ENCODE results near the gene ARHGEF37.

ARHGEF37 gene

GRCh38 chr5:149616727-149617285, 35.5 kb downstream of the ARHGEF37 start:
- DNase-seq, result no peak
- in situ Hi-C loops (cut with MboI; ENCODE audit: low pct_unique_long_range_greater_than_20kb, low sequenced_read_pairs), result no loop called here

GRCh38 chr5:149617760-149618306, 36.5 kb downstream of the ARHGEF37 start:
- in situ Hi-C loops (cut with MboI; ENCODE audit: low pct_unique_long_range_greater_than_20kb, low sequenced_read_pairs), result no loop called here
- no peak for DNase-seq

GRCh38 chr5:149618581-149619248, 37.4 kb downstream of the ARHGEF37 start:
- in situ Hi-C loops (cut with MboI; ENCODE audit: low pct_unique_long_range_greater_than_20kb, low sequenced_read_pairs), result no loop called here
- DNase-seq, result peak; percentile 65

GRCh38 chr5:149621415-149622098, 40.3 kb downstream of the ARHGEF37 start:
- in situ Hi-C loops (cut with MboI; ENCODE audit: low pct_unique_long_range_greater_than_20kb, low sequenced_read_pairs), result no loop called here
- no peak for DNase-seq

GRCh38 chr5:149622466-149622865, 41.2 kb downstream of the ARHGEF37 start:
- in situ Hi-C loops (cut with MboI; ENCODE audit: low pct_unique_long_range_greater_than_20kb, low sequenced_read_pairs), result no loop called here
- no peak for DNase-seq

- no peak for DNase-seq
- in situ Hi-C loops (cut with MboI; ENCODE audit: low pct_unique_long_range_greater_than_20kb, low sequenced_read_pairs), result no loop called here
Observed at GRCh38 chr5:149623473-149623872, 42.2 kb downstream of the ARHGEF37 start.

- no peak for DNase-seq
- in situ Hi-C loops (cut with MboI; ENCODE audit: low pct_unique_long_range_greater_than_20kb, low sequenced_read_pairs), result no loop called here
Observed at GRCh38 chr5:149627070-149627469, 45.8 kb downstream of the ARHGEF37 start.

- DNase-seq, result no peak
- in situ Hi-C loops (cut with MboI; ENCODE audit: low pct_unique_long_range_greater_than_20kb, low sequenced_read_pairs), result no loop called here
Observed at GRCh38 chr5:149628221-149628620, 46.9 kb downstream of the ARHGEF37 start.

- in situ Hi-C loops (cut with MboI; ENCODE audit: low pct_unique_long_range_greater_than_20kb, low sequenced_read_pairs), result no loop called here
- no peak for DNase-seq
Observed at GRCh38 chr5:149628846-149629388, 47.6 kb downstream of the ARHGEF37 start.

- DNase-seq, result no peak
- in situ Hi-C loops (cut with MboI; ENCODE audit: low pct_unique_long_range_greater_than_20kb, low sequenced_read_pairs), result no loop called here
Observed at GRCh38 chr5:149629421-149629820, 48.1 kb downstream of the ARHGEF37 start.

- no peak for DNase-seq
- in situ Hi-C loops (cut with MboI; ENCODE audit: low pct_unique_long_range_greater_than_20kb, low sequenced_read_pairs), result loop anchor here (10.0 kb wide), 2 partner anchors 204 to 364 kb away; no protein-coding TSS in a partner anchor
Observed at GRCh38 chr5:149630337-149630736, 49.0 kb downstream of the ARHGEF37 start.

- in situ Hi-C loops (cut with MboI; ENCODE audit: low pct_unique_long_range_greater_than_20kb, low sequenced_read_pairs), result loop anchor here (10.0 kb wide), 2 partner anchors 203 to 363 kb away; no protein-coding TSS in a partner anchor
- DNase-seq, result no peak
Observed at GRCh38 chr5:149631506-149631905, 50.2 kb downstream of the ARHGEF37 start.

GRCh38 chr5:149632311-149633251, 51.3 kb downstream of the ARHGEF37 start:
- DNase-seq, result no peak
- in situ Hi-C loops (cut with MboI; ENCODE audit: low pct_unique_long_range_greater_than_20kb, low sequenced_read_pairs), result loop anchor here (10.0 kb wide), 2 partner anchors 202 to 362 kb away; no protein-coding TSS in a partner anchor

GRCh38 chr5:149633476-149634350, 52.4 kb downstream of the ARHGEF37 start:
- in situ Hi-C loops (cut with MboI; ENCODE audit: low pct_unique_long_range_greater_than_20kb, low sequenced_read_pairs), result loop anchor here (10.0 kb wide), 2 partner anchors 201 to 361 kb away; no protein-coding TSS in a partner anchor
- no peak for DNase-seq

- no peak for DNase-seq
- in situ Hi-C loops (cut with MboI; ENCODE audit: low pct_unique_long_range_greater_than_20kb, low sequenced_read_pairs), result loop anchor here (10.0 kb wide), 2 partner anchors 199 to 359 kb away; no protein-coding TSS in a partner anchor
Observed at GRCh38 chr5:149635394-149635793, 54.1 kb downstream of the ARHGEF37 start.

GRCh38 chr5:149636191-149636860, 55.0 kb downstream of the ARHGEF37 start:
- no peak for DNase-seq
- in situ Hi-C loops (cut with MboI; ENCODE audit: low pct_unique_long_range_greater_than_20kb, low sequenced_read_pairs), result loop anchor here (10.0 kb wide), 2 partner anchors 198 to 358 kb away; no protein-coding TSS in a partner anchor

GRCh38 chr5:149636861-149637246, 55.6 kb downstream of the ARHGEF37 start:
- peak; percentile 77 for DNase-seq

More at GRCh38 chr5:149636861-149637246, 55.6 kb downstream of the ARHGEF37 start:
- in situ Hi-C loops (cut with MboI; ENCODE audit: low pct_unique_long_range_greater_than_20kb, low sequenced_read_pairs), result loop anchor here (10.0 kb wide), 2 partner anchors 198 to 358 kb away; no protein-coding TSS in a partner anchor
